ENCODE measurements around the gene ADCYAP1R1. TPM values are rescaled to one million over a fixed set of nuclear protein-coding genes. Genes with fewer than 3 reads are reported as not detected.
"Not testable (repeated sequence)": the region's sequence is repeated elsewhere in the genome, so short reads cannot be mapped to it uniquely, and the experiment has no call there.

Gene ADCYAP1R1
- total RNA-seq, 1 donor from 2014 or later, result not detected

DNA sequence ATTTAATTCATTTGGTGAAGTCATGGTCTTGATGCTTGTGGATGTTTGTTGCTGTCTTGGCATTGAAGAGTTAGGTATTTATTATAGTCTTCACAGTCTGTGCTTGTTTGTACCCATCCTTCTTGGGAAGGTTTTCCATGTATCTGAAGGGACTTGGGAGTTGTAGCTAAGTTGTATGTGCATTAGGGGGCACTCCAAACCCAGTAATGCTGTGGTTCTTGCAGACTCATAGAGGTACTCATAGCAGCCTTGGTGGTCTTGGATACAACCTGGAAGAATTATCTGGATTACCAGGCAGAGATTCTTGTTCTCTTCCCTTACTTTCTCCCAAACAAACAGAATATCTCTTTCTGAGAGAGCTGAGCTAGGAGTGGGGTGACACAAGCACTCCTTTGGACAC lies 93.2 kb downstream of the ADCYAP1R1 start:
- DNase-seq (ENCODE audit: low read depth) (no peak), FAIRE-seq (no peak)
- H3K4me3 ChIP-seq (ENCODE audit: low read depth, low read length), result no peak overlapping the region
- H3K27me3 ChIP-seq (ENCODE audit: control insufficient read depth, insufficient read depth, low read length), result no peaks in the 10 kb centered on the region
- TF ChIP-seq, protein P1, sequence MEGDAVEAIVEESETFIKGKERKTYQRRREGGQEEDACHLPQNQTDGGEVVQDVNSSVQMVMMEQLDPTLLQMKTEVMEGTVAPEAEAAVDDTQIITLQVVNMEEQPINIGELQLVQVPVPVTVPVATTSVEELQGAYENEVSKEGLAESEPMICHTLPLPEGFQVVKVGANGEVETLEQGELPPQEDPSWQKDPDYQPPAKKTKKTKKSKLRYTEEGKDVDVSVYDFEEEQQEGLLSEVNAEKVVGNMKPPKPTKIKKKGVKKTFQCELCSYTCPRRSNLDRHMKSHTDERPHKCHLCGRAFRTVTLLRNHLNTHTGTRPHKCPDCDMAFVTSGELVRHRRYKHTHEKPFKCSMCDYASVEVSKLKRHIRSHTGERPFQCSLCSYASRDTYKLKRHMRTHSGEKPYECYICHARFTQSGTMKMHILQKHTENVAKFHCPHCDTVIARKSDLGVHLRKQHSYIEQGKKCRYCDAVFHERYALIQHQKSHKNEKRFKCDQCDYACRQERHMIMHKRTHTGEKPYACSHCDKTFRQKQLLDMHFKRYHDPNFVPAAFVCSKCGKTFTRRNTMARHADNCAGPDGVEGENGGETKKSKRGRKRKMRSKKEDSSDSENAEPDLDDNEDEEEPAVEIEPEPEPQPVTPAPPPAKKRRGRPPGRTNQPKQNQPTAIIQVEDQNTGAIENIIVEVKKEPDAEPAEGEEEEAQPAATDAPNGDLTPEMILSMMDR (IDR thresholded peaks at IDR 0.05; ENCODE audit: insufficient read depth, low read length, severe bottlenecking), result no peak
- H3K36me3 ChIP-seq (ENCODE audit: control insufficient read depth, insufficient read depth, low read length), result no peaks in the 10 kb centered on the region

DNA sequence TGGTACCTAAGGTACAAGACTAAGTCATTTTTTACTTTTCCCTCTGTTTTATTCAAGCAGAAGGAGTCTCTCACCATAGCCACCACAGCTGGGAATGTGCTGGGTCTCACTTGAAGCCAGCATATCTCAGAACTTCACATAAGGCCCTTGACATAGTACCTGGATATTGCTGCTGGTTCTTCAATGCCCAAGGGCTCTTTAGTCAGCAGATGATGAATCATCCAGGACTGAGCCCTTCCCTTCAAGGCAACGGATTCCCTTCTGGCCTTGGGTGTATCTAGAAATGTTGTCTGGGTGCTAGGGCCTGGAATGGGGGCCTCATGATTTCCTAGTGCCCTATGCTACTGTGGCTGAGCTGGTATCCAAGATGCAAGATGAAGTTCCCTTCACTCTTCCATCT lies 93.9 kb downstream of the ADCYAP1R1 start:
- Histone ChIP-seq H3K4me3 (ENCODE audit: low read depth, low read length) (no peak overlapping the region), H3K27me3 (ENCODE audit: control insufficient read depth, insufficient read depth, low read length) (no peaks in the 10 kb centered on the region), H3K36me3 (ENCODE audit: control insufficient read depth, insufficient read depth, low read length) (no peaks in the 10 kb centered on the region)
- TF ChIP-seq, protein P1 (IDR thresholded peaks at IDR 0.05; ENCODE audit: insufficient read depth, low read length, severe bottlenecking), result no peak
- FAIRE-seq (no peak), DNase-seq (ENCODE audit: low read depth) (peak; percentile 61)

DNA sequence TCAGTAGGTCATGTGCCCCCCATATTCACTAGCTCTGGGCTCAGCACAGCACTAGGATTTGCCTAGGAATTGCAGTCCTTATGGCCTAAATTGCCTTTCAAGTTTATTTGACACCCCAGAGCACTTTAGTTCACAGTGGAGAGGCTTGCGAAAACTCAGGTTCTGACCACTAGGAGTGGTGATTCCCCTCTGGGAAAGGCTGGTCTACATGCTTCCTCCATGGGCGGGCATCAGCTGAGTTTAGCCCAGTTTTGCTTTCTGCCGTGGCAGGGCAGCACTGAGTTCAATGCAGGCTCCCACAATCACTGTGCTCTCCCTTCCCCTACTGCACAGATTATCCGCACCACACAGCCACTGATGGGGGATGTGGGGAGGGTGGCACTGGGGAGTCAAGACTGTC lies 94.4 kb downstream of the ADCYAP1R1 start:
- Histone ChIP-seq H3K36me3 (ENCODE audit: control insufficient read depth, insufficient read depth, low read length) (no peaks in the 10 kb centered on the region), H3K4me3 (ENCODE audit: low read depth, low read length) (no peak overlapping the region), H3K27me3 (ENCODE audit: control insufficient read depth, insufficient read depth, low read length) (no peaks in the 10 kb centered on the region)
- DNase-seq (ENCODE audit: low read depth), result no peak
- TF ChIP-seq, protein P1 (IDR thresholded peaks at IDR 0.05; ENCODE audit: insufficient read depth, low read length, severe bottlenecking), result no peak
- no peak for FAIRE-seq

DNA sequence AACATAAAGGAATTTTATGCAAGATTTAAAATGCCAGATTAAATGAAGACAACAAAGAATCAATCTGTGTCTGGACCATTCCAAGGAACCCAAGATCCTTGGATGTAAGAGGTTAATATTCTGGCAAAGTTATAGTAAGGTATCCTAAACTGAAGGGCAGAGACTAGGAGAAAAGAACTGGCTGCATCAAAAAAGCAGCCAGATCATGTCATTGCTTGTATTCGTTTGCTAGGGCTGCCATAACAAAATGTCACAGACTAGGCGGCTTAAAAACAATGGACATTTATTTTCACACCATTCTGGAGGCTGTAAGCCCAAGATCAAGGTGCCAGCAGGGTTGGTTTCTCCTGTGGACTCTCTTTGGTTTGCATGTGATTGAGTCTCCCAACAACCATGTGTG lies 99.7 kb downstream of the ADCYAP1R1 start:
- Histone ChIP-seq H3K27me3 (ENCODE audit: control insufficient read depth, insufficient read depth, low read length) (no peaks in the 10 kb centered on the region), H3K4me3 (ENCODE audit: low read depth, low read length) (no peak overlapping the region), H3K36me3 (ENCODE audit: control insufficient read depth, insufficient read depth, low read length) (no peaks in the 10 kb centered on the region)
- TF ChIP-seq, protein P1 (IDR thresholded peaks at IDR 0.05; ENCODE audit: insufficient read depth, low read length, severe bottlenecking), result no peak
- DNase-seq (ENCODE audit: low read depth) (no peak), FAIRE-seq (no peak)

DNA sequence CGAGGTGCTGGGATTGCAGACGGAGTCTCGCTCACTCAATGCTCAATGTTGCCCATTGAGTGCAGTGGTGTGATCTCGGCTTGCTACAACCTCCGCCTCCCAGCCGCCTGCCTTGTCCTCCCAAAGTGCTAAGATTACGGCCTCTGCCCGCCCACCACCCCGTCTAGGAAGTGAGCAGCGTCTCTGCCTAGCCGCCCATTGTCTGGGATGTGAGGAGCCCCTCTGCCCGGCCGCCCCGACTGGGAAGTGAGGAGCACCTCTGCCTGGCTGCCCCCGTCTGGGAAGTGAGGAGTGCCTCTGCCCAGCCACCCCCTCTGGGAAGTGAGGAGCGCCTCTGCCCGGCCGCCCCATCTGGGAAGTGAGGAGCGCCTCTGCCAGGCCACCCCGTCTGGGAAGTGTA lies 101.2 kb downstream of the ADCYAP1R1 start:
- FAIRE-seq; H3K4me3 ChIP-seq (ENCODE audit: low read depth, low read length); H3K27me3 ChIP-seq (ENCODE audit: control insufficient read depth, insufficient read depth, low read length); DNase-seq (ENCODE audit: low read depth); H3K36me3 ChIP-seq (ENCODE audit: control insufficient read depth, insufficient read depth, low read length): not testable (repeated sequence)

DNA sequence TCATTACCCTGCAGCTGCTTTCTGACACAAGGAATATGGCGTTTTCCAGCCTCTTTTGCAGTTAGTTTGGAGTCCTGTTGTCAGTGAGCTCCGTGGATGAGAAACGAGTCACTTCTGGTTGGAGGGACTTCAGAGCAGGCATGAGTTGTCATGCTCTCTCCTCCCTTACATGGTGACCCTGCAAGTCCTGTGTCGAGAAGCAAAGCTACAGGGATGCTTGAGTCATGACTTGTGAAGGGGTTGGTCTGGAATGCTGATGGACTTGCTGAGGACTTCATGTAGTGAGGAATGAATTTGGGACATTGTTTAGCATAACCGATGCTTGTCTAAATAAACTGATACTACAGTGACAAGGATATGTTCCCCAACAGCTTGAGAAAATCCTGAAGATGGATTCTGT lies 108.8 kb downstream of the ADCYAP1R1 start:
- TF ChIP-seq, protein P1 (IDR thresholded peaks at IDR 0.05; ENCODE audit: insufficient read depth, low read length, severe bottlenecking), result no peak
- FAIRE-seq, result peak; percentile 87

More for the DNA sequence above, 108.8 kb downstream of the ADCYAP1R1 start:
- DNase-seq (ENCODE audit: low read depth), result peak; percentile 27
- H3K27me3 ChIP-seq (ENCODE audit: control insufficient read depth, insufficient read depth, low read length), result no peaks in the 10 kb centered on the region
- H3K36me3 ChIP-seq (ENCODE audit: control insufficient read depth, insufficient read depth, low read length), result no peaks in the 10 kb centered on the region
- H3K4me3 ChIP-seq (ENCODE audit: low read depth, low read length), result no peak overlapping the region

Other genes starting within 250 kb of the ADCYAP1R1 start
- under 0.01 TPM in 1 of 2 replicates, not detected in the other for gene AQP1, start 140.5 kb upstream of the ADCYAP1R1 start, total RNA-seq
- not detected in 2 replicates for gene GHRHR, start 88.4 kb upstream of the ADCYAP1R1 start, total RNA-seq

Data from bronchial epithelial cell (primary cell).